DND-41 (cell line): ENCODE data around the gene ISCA1.

Experiments
- CTCF ChIP-seq: IDR thresholded peaks from 2 replicates; pipeline ENCODE4 v1.5.1; 2012; ENCODE audit warnings: borderline replicate concordance, low read length, moderate library complexity, mild to moderate bottlenecking; ENCODE audit not compliant: poor library complexity, severe bottlenecking; ENCODE audit errors: extremely low read depth
- EZH2 ChIP-seq: IDR thresholded peaks from 3 replicates; pipeline ENCODE4 v1.6.1; 2012; ENCODE audit warnings: borderline replicate concordance, low read depth, mild to moderate bottlenecking, moderate library complexity, low read length, inconsistent platforms; ENCODE audit not compliant: severe bottlenecking

- TF ChIP-seq EZH2 (no peak), CTCF (no peak)
These were observed 7.3 kb downstream of the ISCA1 start for GRCh38 chr9:86274821-86275643.
